Urothelium cell line (cell line): ENCODE results near the gene TNRC6C.
"Not testable (repeated sequence)": the region's sequence is repeated elsewhere in the genome, so short reads cannot be mapped to it uniquely, and the experiment has no call there.

Experiments used
- DNase-seq: peaks from one replicate; pipeline ENCODE4 v3.0.0; 2011; ENCODE audit warnings: low spot score, mixed read lengths
- FAIRE-seq: peaks from 2 replicates; lab custom pipeline; 2011; peaks lifted over from hg19 to GRCh38; lab: Jason Lieb, UNC

Gene TNRC6C

GRCh38 chr17:78040440-78041385 lies 82.2 kb downstream of the TNRC6C start:
- DNase-seq (peak; percentile 87), FAIRE-seq (peak; percentile 98)

GRCh38 chr17:78041386-78042179 lies 83.1 kb downstream of the TNRC6C start:
- FAIRE-seq (no peak), DNase-seq (peak; percentile 27)

GRCh38 chr17:78042542-78042941 lies 84.0 kb downstream of the TNRC6C start:
- peak; percentile 86 for FAIRE-seq
- DNase-seq: no peak

- DNase-seq: no peak
- FAIRE-seq: no peak
Measured at GRCh38 chr17:78043031-78043430, 84.5 kb downstream of the TNRC6C start.

- no peak for DNase-seq
Measured at GRCh38 chr17:78044280-78044835, 85.9 kb downstream of the TNRC6C start.

GRCh38 chr17:78045316-78045715 lies 86.8 kb downstream of the TNRC6C start:
- FAIRE-seq (no peak), DNase-seq (no peak)

More at GRCh38 chr17:78044280-78044835, 85.9 kb downstream of the TNRC6C start:
- FAIRE-seq: no peak

- FAIRE-seq (no peak), DNase-seq (no peak)
Measured at GRCh38 chr17:78046923-78047322, 88.4 kb downstream of the TNRC6C start.

- DNase-seq: no peak
- FAIRE-seq: no peak
Measured at GRCh38 chr17:78048346-78049292, 90.1 kb downstream of the TNRC6C start.

- FAIRE-seq: peak; percentile 44
- no peak for DNase-seq
Measured at GRCh38 chr17:78049609-78050008, 91.1 kb downstream of the TNRC6C start.

GRCh38 chr17:78051186-78051972 lies 92.9 kb downstream of the TNRC6C start:
- DNase-seq (no peak), FAIRE-seq (no peak)

GRCh38 chr17:78053777-78054468 lies 95.4 kb downstream of the TNRC6C start:
- DNase-seq (no peak), FAIRE-seq (no peak)

- FAIRE-seq (no peak), DNase-seq (no peak)
Measured at GRCh38 chr17:78057113-78057740, 98.7 kb downstream of the TNRC6C start.

GRCh38 chr17:78058001-78058400 lies 99.5 kb downstream of the TNRC6C start:
- DNase-seq: no peak
- no peak for FAIRE-seq

- no peak for FAIRE-seq
Measured at GRCh38 chr17:78058581-78058980, 100.1 kb downstream of the TNRC6C start.

GRCh38 chr17:78062596-78062995 lies 104.1 kb downstream of the TNRC6C start:
- no peak for FAIRE-seq

More at GRCh38 chr17:78058581-78058980, 100.1 kb downstream of the TNRC6C start:
- no peak for DNase-seq

GRCh38 chr17:78063489-78063888 lies 105.0 kb downstream of the TNRC6C start:
- DNase-seq (no peak), FAIRE-seq (no peak)

More at GRCh38 chr17:78062596-78062995, 104.1 kb downstream of the TNRC6C start:
- DNase-seq: no peak

- no peak for FAIRE-seq
- DNase-seq: no peak
Measured at GRCh38 chr17:78064708-78065107, 106.2 kb downstream of the TNRC6C start.

GRCh38 chr17:78066976-78067375 lies 108.5 kb downstream of the TNRC6C start:
- not testable (repeated sequence) for FAIRE-seq, DNase-seq
